HepG2 (cell line): ENCODE data around the gene DDIT4. TPM values are rescaled to one million over a fixed set of nuclear protein-coding genes. Genes with fewer than 3 reads are reported as not detected.

Source experiments
- BORCS8-MEF2B ChIP-seq: sonication (generic); formaldehyde crosslinking; IDR thresholded peaks from 2 replicates; pipeline ENCODE4 v1.8.0; 2022; ENCODE audit warnings: mild to moderate bottlenecking, missing genetic modification reagents
- CCDC6 ChIP-seq: sonication (generic); formaldehyde crosslinking; IDR thresholded peaks from 2 replicates; pipeline ENCODE4 v1.8.1; 2022; ENCODE audit warnings: mild to moderate bottlenecking, missing genetic modification reagents, moderate library complexity
- DMAP1 ChIP-seq: IDR thresholded peaks from 2 replicates; pipeline ENCODE4 v1.6.1; 2016
- ELF4 ChIP-seq: sonication (generic); formaldehyde crosslinking; IDR thresholded peaks from 2 replicates; pipeline ENCODE4 v1.5.0; 2020; ENCODE audit warnings: missing genetic modification reagents, mild to moderate bottlenecking, moderate library complexity, borderline replicate concordance
- ETV5 ChIP-seq: IDR thresholded peaks from 2 replicates; pipeline ENCODE4 v1.6.1; 2018; ENCODE audit warnings: missing biosample characterization, missing genetic modification reagents, inconsistent platforms, borderline replicate concordance
- FOSL1 ChIP-seq: sonication (generic); formaldehyde crosslinking; IDR thresholded peaks from 2 replicates; pipeline ENCODE4 v1.9.0; 2021; ENCODE audit warnings: missing genetic modification reagents, borderline replicate concordance
- GATAD2A ChIP-seq: IDR thresholded peaks from 2 replicates; pipeline ENCODE4 v1.6.1; 2016
- KMT2A ChIP-seq: sonication (generic); formaldehyde crosslinking; IDR thresholded peaks from 2 replicates; pipeline ENCODE4 v1.4.0; 2020; ENCODE audit warnings: missing genetic modification reagents
- NFIB ChIP-seq: sonication (generic); formaldehyde crosslinking; IDR thresholded peaks from 2 replicates; pipeline ENCODE4 v1.9.0; 2021; ENCODE audit warnings: missing genetic modification reagents, mild to moderate bottlenecking, borderline replicate concordance
- RARA ChIP-seq: IDR thresholded peaks from 2 replicates; pipeline ENCODE4 v1.6.1; 2016; ENCODE audit warnings: missing genetic modification reagents, missing compliant biosample characterization
- RARG ChIP-seq: sonication (generic); formaldehyde crosslinking; IDR thresholded peaks from 2 replicates; pipeline ENCODE4 v1.4.0; 2020; ENCODE audit warnings: low read depth, mild to moderate bottlenecking, missing genetic modification reagents
- RXRB ChIP-seq: IDR thresholded peaks from 2 replicates; pipeline ENCODE4 v1.6.1; 2016; ENCODE audit warnings: borderline replicate concordance, missing genetic modification reagents, missing compliant biosample characterization
- SP4 ChIP-seq: sonication (generic); formaldehyde crosslinking; IDR thresholded peaks from 2 replicates; pipeline ENCODE4 v1.8.1; 2023; ENCODE audit warnings: mild to moderate bottlenecking, missing genetic modification reagents
- SPEN ChIP-seq: sonication (generic); formaldehyde crosslinking; IDR thresholded peaks from 2 replicates; pipeline ENCODE4 v1.5.1; 2020; ENCODE audit warnings: low read depth, mild to moderate bottlenecking, missing genetic modification reagents
- TAF15 ChIP-seq: fragments of 200-400 bp; formaldehyde crosslinking; IDR thresholded peaks from one replicate; pipeline ENCODE4 v1.6.1; 2018; ENCODE audit warnings: mild to moderate bottlenecking, low read depth, low read length; ENCODE audit not compliant: poor library complexity, severe bottlenecking
- ZFP41 ChIP-seq: sonication (generic); formaldehyde crosslinking; IDR thresholded peaks from 2 replicates; pipeline ENCODE4 v1.4.0; 2020; ENCODE audit warnings: mild to moderate bottlenecking, missing genetic modification reagents, borderline replicate concordance
- ZFX ChIP-seq: sonication (generic); formaldehyde crosslinking; IDR thresholded peaks from 2 replicates; pipeline ENCODE4 v1.4.0; 2020; ENCODE audit warnings: mild to moderate bottlenecking, low read depth, missing genetic modification reagents, moderate library complexity
- ZNF225 ChIP-seq: sonication (generic); formaldehyde crosslinking; IDR thresholded peaks from 2 replicates; pipeline ENCODE4 v1.4.0; 2020; ENCODE audit warnings: mild to moderate bottlenecking, missing genetic modification reagents
- ZNF24 ChIP-seq: fragments of 450-650 bp; IDR thresholded peaks from 2 replicates; pipeline ENCODE4 v1.6.1; 2017; ENCODE audit warnings: antibody characterized with exemption, mild to moderate bottlenecking
- ZNF350 ChIP-seq: sonication (generic); formaldehyde crosslinking; IDR thresholded peaks from 2 replicates; pipeline ENCODE4 v1.4.0; 2020; ENCODE audit warnings: mild to moderate bottlenecking, low read depth, missing genetic modification reagents, borderline replicate concordance
- ZNF761 ChIP-seq: sonication (generic); formaldehyde crosslinking; conservative IDR thresholded peaks from 2 replicates; pipeline ENCODE4 v1.4.0; 2020; ENCODE audit warnings: mild to moderate bottlenecking, missing genetic modification reagents
- ZNF766 ChIP-seq: sonication (generic); formaldehyde crosslinking; IDR thresholded peaks from 2 replicates; pipeline ENCODE4 v1.5.0; 2020; ENCODE audit warnings: missing genetic modification reagents, borderline replicate concordance
- polyA plus RNA-seq, 8 experiments: library from polyadenylated mRNA; depleted of rRNA in 3 of 8; stranded (reverse) in 7 of 8; unstranded in 1 of 8; fragments of >200 nt; fragmentation: Illumina TruSeq in 4 of 8; extraction: Trizol in 4 of 8; gene quantifications; 2 replicates each; pipeline versions ENCODE4 v1.2.1 to v1.2.3, GENCODE V29; 2011 to 2016; ENCODE audit warnings: low read depth in 4 of 8, missing spikeins in 1 of 8, mixed read lengths in 1 of 8; ENCODE audit not compliant: insufficient read depth in 1 of 8
- total RNA-seq, 5 experiments: library from RNA; depleted of rRNA; stranded (reverse); fragments of >200 nt; fragmentation: Illumina TruSeq; extraction: Trizol; gene quantifications; 2 replicates each; pipeline ENCODE4 v1.2.3, GENCODE V29; 2016; ENCODE audit warnings: low read depth in 1 of 5
- TF ChIP-seq, protein P1 (sequence below), 2 experiments: sonication (generic) in 1 of 2; formaldehyde crosslinking in 1 of 2; IDR thresholded peaks; 2 replicates each; pipeline versions ENCODE4 v1.4.0 to v1.6.1; 2016 to 2020; ENCODE audit warnings: borderline replicate concordance in 1 of 2, low read depth in 1 of 2, mild to moderate bottlenecking in 1 of 2, missing genetic modification reagents in 1 of 2
- TF ChIP-seq, protein P2 (sequence below): sonication (generic); formaldehyde crosslinking; IDR thresholded peaks from 2 replicates; pipeline ENCODE4 v1.4.0; 2020; ENCODE audit warnings: missing genetic modification reagents

DDIT4 gene
- total and polyA plus RNA-seq, 2 of the 13 experiments (the other 11 are each of a cell fraction or from before 2014, with no cell fraction given) = 35.6 to 40.7 TPM

DNA sequence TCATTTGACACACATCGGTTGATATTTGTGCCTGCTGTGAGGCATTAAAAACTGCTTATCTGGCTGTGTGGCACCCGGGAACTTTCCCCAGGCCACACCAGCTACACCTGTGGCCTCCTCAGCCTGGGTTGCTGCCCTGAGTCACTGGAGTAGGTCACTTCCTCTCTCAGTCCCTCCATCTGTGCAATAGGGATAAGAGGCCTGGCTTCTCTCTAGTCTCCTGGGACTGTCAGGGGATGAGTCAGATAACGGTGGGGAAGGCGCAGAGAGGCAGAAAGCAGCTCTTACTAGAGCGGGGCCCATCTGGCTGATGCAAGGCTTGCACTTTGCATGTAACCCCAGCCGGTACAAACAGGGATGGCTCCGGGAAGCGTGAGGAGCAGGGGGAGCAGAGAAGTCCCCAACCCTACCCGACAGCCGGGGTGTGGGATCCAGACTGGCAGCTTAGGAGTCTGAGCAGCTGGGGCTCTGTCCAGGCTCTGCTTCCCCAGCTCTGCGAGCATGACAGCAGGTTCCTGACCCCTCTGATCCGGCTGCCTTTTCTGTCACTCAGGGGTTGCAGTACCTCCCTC is 47.0 kb downstream of the DDIT4 start (continued):
- TF ChIP-seq, protein P1, sequence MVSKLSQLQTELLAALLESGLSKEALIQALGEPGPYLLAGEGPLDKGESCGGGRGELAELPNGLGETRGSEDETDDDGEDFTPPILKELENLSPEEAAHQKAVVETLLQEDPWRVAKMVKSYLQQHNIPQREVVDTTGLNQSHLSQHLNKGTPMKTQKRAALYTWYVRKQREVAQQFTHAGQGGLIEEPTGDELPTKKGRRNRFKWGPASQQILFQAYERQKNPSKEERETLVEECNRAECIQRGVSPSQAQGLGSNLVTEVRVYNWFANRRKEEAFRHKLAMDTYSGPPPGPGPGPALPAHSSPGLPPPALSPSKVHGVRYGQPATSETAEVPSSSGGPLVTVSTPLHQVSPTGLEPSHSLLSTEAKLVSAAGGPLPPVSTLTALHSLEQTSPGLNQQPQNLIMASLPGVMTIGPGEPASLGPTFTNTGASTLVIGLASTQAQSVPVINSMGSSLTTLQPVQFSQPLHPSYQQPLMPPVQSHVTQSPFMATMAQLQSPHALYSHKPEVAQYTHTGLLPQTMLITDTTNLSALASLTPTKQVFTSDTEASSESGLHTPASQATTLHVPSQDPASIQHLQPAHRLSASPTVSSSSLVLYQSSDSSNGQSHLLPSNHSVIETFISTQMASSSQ (IDR thresholded peaks at IDR 0.05; ENCODE audit: low read depth) = no peak
- TF ChIP-seq, protein P1 (CRISPR knock-in tag; IDR thresholded peaks at IDR 0.05; ENCODE audit: borderline replicate concordance) = 0 out of 2 replicates have a peak, but pooled peaks have one; percentile 12
- no peak for TF ChIP-seq TAF15
- peak; percentile 58; the same call in 1 of the 2 replicates for TF ChIP-seq RARA (CRISPR knock-in tag)
- TF ChIP-seq ZNF350 (CRISPR knock-in tag) = peak; percentile 64; the same call in 1 of the 2 replicates
- TF ChIP-seq RARG (CRISPR knock-in tag) = no peak
- 0 out of 2 replicates have a peak, but pooled peaks have one; percentile 26 for TF ChIP-seq SP4 (CRISPR knock-in tag)
- peak; percentile 83 for TF ChIP-seq ETV5 (CRISPR knock-in tag)
- 0 out of 2 replicates have a peak, but pooled peaks have one; percentile 13 for TF ChIP-seq DMAP1 (CRISPR knock-in tag)
- 0 out of 2 replicates have a peak, but pooled peaks have one; percentile 19 for TF ChIP-seq ZNF225 (CRISPR knock-in tag)
- peak; percentile 88 for TF ChIP-seq ZFX
- no peak for TF ChIP-seq ELF4 (CRISPR knock-in tag)
- 0 out of 2 replicates have a peak, but pooled peaks have one; percentile 20 for TF ChIP-seq KMT2A (CRISPR knock-in tag)
- peak; percentile 70 for TF ChIP-seq CCDC6 (CRISPR knock-in tag)
- peak; percentile 59; the same call in 1 of the 2 replicates for TF ChIP-seq RXRB (CRISPR knock-in tag)
- TF ChIP-seq ZNF761 (CRISPR knock-in tag) = 0 out of 2 replicates have a peak, but pooled peaks have one; percentile 18
- 0 out of 2 replicates have a peak, but pooled peaks have one; percentile 25 for TF ChIP-seq BORCS8-MEF2B (CRISPR knock-in tag)
- peak; percentile 89 for TF ChIP-seq GATAD2A
- TF ChIP-seq NFIB (CRISPR knock-in tag) = no peak
- 0 out of 2 replicates have a peak, but pooled peaks have one; percentile 38 for TF ChIP-seq SPEN (CRISPR knock-in tag)
- TF ChIP-seq ZNF766 (CRISPR knock-in tag) = 0 out of 2 replicates have a peak, but pooled peaks have one; percentile 73
- 0 out of 2 replicates have a peak, but pooled peaks have one; percentile 23 for TF ChIP-seq FOSL1 (CRISPR knock-in tag)
- TF ChIP-seq, protein P2, sequence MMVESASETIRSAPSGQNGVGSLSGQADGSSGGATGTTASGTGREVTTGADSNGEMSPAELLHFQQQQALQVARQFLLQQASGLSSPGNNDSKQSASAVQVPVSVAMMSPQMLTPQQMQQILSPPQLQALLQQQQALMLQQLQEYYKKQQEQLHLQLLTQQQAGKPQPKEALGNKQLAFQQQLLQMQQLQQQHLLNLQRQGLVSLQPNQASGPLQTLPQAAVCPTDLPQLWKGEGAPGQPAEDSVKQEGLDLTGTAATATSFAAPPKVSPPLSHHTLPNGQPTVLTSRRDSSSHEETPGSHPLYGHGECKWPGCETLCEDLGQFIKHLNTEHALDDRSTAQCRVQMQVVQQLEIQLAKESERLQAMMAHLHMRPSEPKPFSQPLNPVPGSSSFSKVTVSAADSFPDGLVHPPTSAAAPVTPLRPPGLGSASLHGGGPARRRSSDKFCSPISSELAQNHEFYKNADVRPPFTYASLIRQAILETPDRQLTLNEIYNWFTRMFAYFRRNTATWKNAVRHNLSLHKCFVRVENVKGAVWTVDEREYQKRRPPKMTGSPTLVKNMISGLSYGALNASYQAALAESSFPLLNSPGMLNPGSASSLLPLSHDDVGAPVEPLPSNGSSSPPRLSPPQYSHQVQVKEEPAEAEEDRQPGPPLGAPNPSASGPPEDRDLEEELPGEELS (CRISPR knock-in tag) = 0 out of 2 replicates have a peak, but pooled peaks have one; percentile 19
- no peak for TF ChIP-seq ZFP41
- no peak for TF ChIP-seq ZNF24
